Vagina (tissue), 2 donors: ENCODE measurements around the gene FAM204A.

Experiments
- CTCF ChIP-seq, 3 experiments: fragments of 450-650 bp in 2 of 3; fragments of 200-600 bp in 1 of 3; sonication (generic) in 1 of 3; IDR thresholded peaks; one replicate each; pipeline ENCODE4 v1.5.1; 2017 to 2019; ENCODE audit warnings: antibody characterized with exemption in 3 of 3, mild to moderate bottlenecking in 2 of 3, moderate library complexity in 2 of 3
- POLR2A ChIP-seq, 2 donors: fragments of 450-650 bp; IDR thresholded peaks; one replicate each; pipeline ENCODE4 v1.6.1; 2017; ENCODE audit warnings: antibody characterized with exemption in 2 of 2, mild to moderate bottlenecking in 2 of 2, moderate library complexity in 2 of 2

- no peak for TF ChIP-seq CTCF (IDR thresholded peaks at IDR 0.05)
- TF ChIP-seq POLR2A (IDR thresholded peaks at IDR 0.05): no peak
Observed at GRCh38 chr10:118362103-118362502, 20.0 kb upstream of the FAM204A start.
